Kidney (tissue), 14 donors: ENCODE data around the gene CDK8. TPM values are rescaled to one million over a fixed set of nuclear protein-coding genes. Genes with fewer than 3 reads are reported as not detected.

Experiments
- DNase-seq, 5 donors: peaks; one replicate each; pipeline ENCODE4 v3.0.0-alpha.2; 2013 to 2020
- FAIRE-seq: peaks from 2 replicates; lab custom pipeline; 2012; peaks lifted over from hg19 to GRCh38; lab: Jason Lieb, UNC
- H3K27ac ChIP-seq, 2 donors: one replicate each; pipeline ENCODE4 v1.7.0; 2013; ENCODE audit warnings: low read depth in 2 of 2, low read length in 2 of 2, inconsistent platforms in 1 of 2
- H3K27me3 ChIP-seq: one replicate; pipeline ENCODE4 v1.7.1; 2013; ENCODE audit warnings: low read length, inconsistent platforms; ENCODE audit not compliant: control insufficient read depth, insufficient read depth
- H3K36me3 ChIP-seq, 3 donors: one replicate each; pipeline versions ENCODE4 v1.7.0 to v1.7.1; 2013; ENCODE audit warnings: low read length in 3 of 3, control low read depth in 1 of 3, inconsistent platforms in 1 of 3; ENCODE audit not compliant: insufficient read depth in 3 of 3, control insufficient read depth in 2 of 3
- H3K4me1 ChIP-seq, 3 donors: one replicate each; pipeline versions ENCODE4 v1.7.0 to v1.7.1; 2013; ENCODE audit warnings: low read length in 3 of 3, inconsistent platforms in 1 of 3, low read depth in 1 of 3; ENCODE audit not compliant: control insufficient read depth in 2 of 3, insufficient read depth in 2 of 3
- H3K4me3 ChIP-seq, 3 donors: one replicate each; pipeline versions ENCODE4 v1.7.0 to v1.8.1; 2013; ENCODE audit warnings: low read length in 3 of 3, control low read depth in 1 of 3, inconsistent platforms in 1 of 3
- H3K9ac ChIP-seq, 3 donors: one replicate each; pipeline versions ENCODE4 v1.7.0 to v1.7.1; 2013; ENCODE audit warnings: low read length in 3 of 3, control low read depth in 1 of 3, inconsistent platforms in 1 of 3
- H3K9me3 ChIP-seq, 3 donors: one replicate each; pipeline versions ENCODE4 v1.7.0 to v1.7.1; 2013; ENCODE audit warnings: low read length in 3 of 3, control low read depth in 1 of 3, inconsistent platforms in 1 of 3; ENCODE audit not compliant: control insufficient read depth in 2 of 3, insufficient read depth in 1 of 3
- CTCF ChIP-seq: IDR thresholded peaks from 3 replicates; pipeline ENCODE4 v1.5.1; 2012; ENCODE audit warnings: mild to moderate bottlenecking, moderate library complexity, borderline replicate concordance; ENCODE audit not compliant: insufficient read depth; ENCODE audit errors: extremely low read depth
- intact Hi-C: fragments of 100-400 bp; cut with DNase I; formaldehyde crosslinking; loops from one replicate; pipeline ENCODE4 v1.11.1; 2022
- polyA plus RNA-seq: library from polyadenylated mRNA; stranded (reverse); fragments of 350-450 nt; fragmentation: Illumina TruSeq; extraction: RNeasy Lipid Tissue Mini Kit (QIAGEN cat#74804); gene quantifications from one replicate; pipeline ENCODE4 v1.2.3, GENCODE V29; 2014; ENCODE audit warnings: low read depth, low replicate concordance; ENCODE audit not compliant: insufficient read depth
- total RNA-seq: library from RNA; stranded (reverse); fragmentation: NEBNext Ultra II Directional; extraction: Animal tissue kit (Norgen Biotek cat#: 25700); gene quantifications from one replicate; pipeline ENCODE4 v1.2.1, GENCODE V29; 2021
- donor health status: control.
- donor health status: control.
- donor health status: control.
- donor health status: control.
- donor health status: control.
- donor health status: DM: yes; HTN: yes; CAD: no.
- donor health status: Normal renal cell carcinoma (clear cell type).

Gene CDK8
- total and polyA plus RNA-seq, 2 donors from 2014 or later: 10.4 to 11.2 TPM

GRCh38 chr13:26378116-26378515 is 124.2 kb downstream of the CDK8 start:
- DNase-seq (no peak), FAIRE-seq (no peak)
- no peaks in the 10 kb centered on the region for H3K4me1 ChIP-seq
- H3K9ac ChIP-seq: no peak overlapping the region
- no peak for TF ChIP-seq CTCF
- no peaks in the 10 kb centered on the region for H3K36me3 ChIP-seq
- intact Hi-C loops: no loop called here
- H3K27ac ChIP-seq: no peak overlapping the region
- no peak overlapping the region for H3K4me3 ChIP-seq
- no peaks in the 10 kb centered on the region for H3K9me3 ChIP-seq
- H3K27me3 ChIP-seq: no peaks in the 10 kb centered on the region

GRCh38 chr13:26379831-26380230 is 125.9 kb downstream of the CDK8 start:
- H3K27me3 ChIP-seq: no peaks in the 10 kb centered on the region
- H3K9me3 ChIP-seq: no peaks in the 10 kb centered on the region
- intact Hi-C loops: no loop called here
- no peaks in the 10 kb centered on the region for H3K4me1 ChIP-seq
- TF ChIP-seq CTCF: no peak
- no peak overlapping the region for H3K4me3 ChIP-seq
- H3K36me3 ChIP-seq: no peaks in the 10 kb centered on the region
- FAIRE-seq (no peak), DNase-seq (no peak)
- H3K27ac ChIP-seq: no peak overlapping the region
- H3K9ac ChIP-seq: no peak overlapping the region

GRCh38 chr13:26380930-26381329 is 127.0 kb downstream of the CDK8 start:
- Histone ChIP-seq H3K4me3 (no peak overlapping the region), H3K27ac (no peak overlapping the region), H3K9me3 (no peaks in the 10 kb centered on the region), H3K9ac (no peak overlapping the region), H3K27me3 (no peaks in the 10 kb centered on the region), H3K4me1 (no peaks in the 10 kb centered on the region), H3K36me3 (no peaks in the 10 kb centered on the region)
- intact Hi-C loops: no loop called here
- no peak for TF ChIP-seq CTCF
- FAIRE-seq (no peak), DNase-seq (no peak)

GRCh38 chr13:26382366-26382765 is 128.4 kb downstream of the CDK8 start:
- TF ChIP-seq CTCF: no peak
- intact Hi-C loops: no loop called here
- no peak overlapping the region for H3K4me3 ChIP-seq
- no peak for DNase-seq
- no peaks in the 10 kb centered on the region for H3K9me3 ChIP-seq
- H3K4me1 ChIP-seq: no peaks in the 10 kb centered on the region
- H3K9ac ChIP-seq: no peak overlapping the region
- no peaks in the 10 kb centered on the region for H3K27me3 ChIP-seq
- no peak for FAIRE-seq
- H3K27ac ChIP-seq: no peak overlapping the region
- peaks cover 0 to 3% (median 0%) of the 10 kb centered on the region in 3 donors for H3K36me3 ChIP-seq
